Fibroblast of peridontal ligament (primary cell): ENCODE data around the gene LIM2.
"Not testable (repeated sequence)": the region's sequence is repeated elsewhere in the genome, so short reads cannot be mapped to it uniquely, and the experiment has no call there.

Source experiments
- DNase-seq: peaks from one replicate; pipeline ENCODE4 v3.0.0-alpha.2; 2010; ENCODE audit errors: extremely low read depth

The LIM2 gene

GRCh38 chr19:51387924-51388389, at the start of gene LIM2:
TSS of gene LIM2 (minus strand) at chr19:51387974. CDS start at chr19:51387443, 531 bp downstream.
- no peak for DNase-seq

DNA sequence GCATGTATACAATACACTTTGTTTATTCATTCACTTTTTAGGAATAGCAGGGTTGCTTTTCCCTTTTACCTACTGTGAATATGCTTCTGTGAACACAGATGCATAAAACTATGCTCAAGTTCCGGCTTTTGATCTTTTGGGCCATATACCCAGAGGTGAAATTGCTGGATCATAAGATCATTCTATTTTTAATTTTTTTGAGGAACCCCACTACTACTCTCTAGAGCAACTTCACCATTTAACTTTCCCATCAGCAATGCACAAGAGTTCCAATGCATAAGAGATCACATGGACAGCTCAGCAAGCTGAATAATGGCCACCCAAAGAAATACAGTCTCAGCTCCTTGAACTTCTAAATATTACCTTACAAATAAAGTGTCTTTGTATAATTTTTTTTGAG, 46.7 kb upstream of the LIM2 start:
- no peak for DNase-seq

- DNase-seq: no peak
Observed at GRCh38 chr19:51433043-51433442, 45.3 kb upstream of the LIM2 start.

GRCh38 chr19:51431124-51431523, 43.4 kb upstream of the LIM2 start:
- no peak for DNase-seq

DNA sequence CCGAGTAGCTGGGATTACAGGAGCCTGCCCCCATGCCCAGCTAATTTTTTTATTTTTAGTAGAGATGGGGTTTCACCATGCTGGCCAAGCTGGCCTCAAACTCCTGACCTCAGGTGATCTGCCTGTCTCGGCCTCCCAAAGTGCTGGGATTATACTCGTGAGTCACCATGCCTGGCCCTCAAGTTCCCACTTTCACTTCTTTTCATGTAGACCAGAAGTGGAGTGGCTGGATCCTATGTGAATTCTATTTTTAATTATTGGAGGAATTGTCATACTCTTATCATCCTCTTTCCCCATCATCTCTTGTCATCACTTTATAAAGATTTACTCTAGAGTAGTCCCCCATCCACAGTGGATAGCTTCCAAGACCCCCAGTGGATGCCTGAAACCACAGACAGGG, 42.4 kb upstream of the LIM2 start:
- DNase-seq: no peak

- no peak for DNase-seq
Observed at GRCh38 chr19:51427201-51427600, 39.4 kb upstream of the LIM2 start.

- DNase-seq: peak; percentile 30
Observed at GRCh38 chr19:51422053-51422448, 34.3 kb upstream of the LIM2 start.

- DNase-seq: no peak
Observed at GRCh38 chr19:51421229-51422052, 33.7 kb upstream of the LIM2 start.

DNA sequence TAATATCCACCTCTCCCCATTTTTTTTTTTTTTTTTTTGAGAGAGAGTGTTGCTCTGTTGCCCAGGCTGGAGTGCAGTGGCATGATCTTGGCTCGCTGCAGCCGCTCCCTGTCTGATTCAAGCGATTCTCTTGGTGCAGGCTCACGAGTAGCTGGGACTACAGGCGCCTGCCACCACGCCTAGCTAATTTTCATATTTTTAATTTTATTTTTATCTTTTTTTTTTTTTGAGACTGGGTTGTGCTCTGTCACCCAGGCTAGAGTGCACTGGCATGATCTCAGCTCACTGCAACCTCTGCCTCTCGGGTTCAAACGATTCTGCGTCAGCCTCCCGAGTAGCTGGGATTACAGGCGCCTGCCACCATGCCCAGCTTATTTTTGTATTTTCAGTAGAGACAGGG, 32.7 kb upstream of the LIM2 start:
- not testable (repeated sequence) for DNase-seq

DNA sequence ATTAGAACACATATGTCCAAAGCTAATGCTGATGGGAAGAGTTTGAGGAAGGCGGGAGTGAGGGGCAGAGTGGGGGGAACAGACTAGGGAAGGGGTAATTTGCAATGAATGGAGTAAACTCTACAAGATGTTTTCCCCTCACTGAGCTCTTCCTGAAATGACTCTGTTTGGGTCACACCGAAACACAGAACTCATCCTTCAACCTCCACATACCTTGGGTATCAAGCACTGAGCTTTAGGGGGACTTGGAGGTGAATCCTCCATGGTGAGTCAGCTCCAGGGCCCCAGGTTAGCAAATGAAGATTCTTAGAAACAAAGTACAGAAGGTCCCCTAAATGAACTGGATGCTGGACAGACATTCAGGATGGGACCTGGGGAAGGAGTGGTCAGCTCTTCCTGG, 30.9 kb upstream of the LIM2 start:
- no peak for DNase-seq

DNA sequence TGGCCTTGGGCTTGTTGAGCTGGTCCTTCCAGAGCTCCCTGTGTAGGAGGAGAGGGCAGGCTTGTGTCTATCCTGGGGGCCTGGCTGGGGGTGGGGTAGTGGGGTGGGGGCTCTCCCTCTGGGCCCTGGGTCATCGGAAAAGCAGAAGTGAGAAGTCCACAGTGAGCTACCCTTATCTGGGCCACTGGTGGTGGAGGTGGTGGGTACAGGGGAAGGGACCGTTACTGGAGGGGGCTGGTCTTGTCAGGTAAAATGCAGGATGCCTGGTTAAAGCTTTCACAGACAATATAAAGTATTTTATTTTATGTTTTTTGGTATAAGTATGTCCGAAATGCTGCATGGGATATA, 30.0 kb upstream of the LIM2 start:
- DNase-seq: no peak

DNA sequence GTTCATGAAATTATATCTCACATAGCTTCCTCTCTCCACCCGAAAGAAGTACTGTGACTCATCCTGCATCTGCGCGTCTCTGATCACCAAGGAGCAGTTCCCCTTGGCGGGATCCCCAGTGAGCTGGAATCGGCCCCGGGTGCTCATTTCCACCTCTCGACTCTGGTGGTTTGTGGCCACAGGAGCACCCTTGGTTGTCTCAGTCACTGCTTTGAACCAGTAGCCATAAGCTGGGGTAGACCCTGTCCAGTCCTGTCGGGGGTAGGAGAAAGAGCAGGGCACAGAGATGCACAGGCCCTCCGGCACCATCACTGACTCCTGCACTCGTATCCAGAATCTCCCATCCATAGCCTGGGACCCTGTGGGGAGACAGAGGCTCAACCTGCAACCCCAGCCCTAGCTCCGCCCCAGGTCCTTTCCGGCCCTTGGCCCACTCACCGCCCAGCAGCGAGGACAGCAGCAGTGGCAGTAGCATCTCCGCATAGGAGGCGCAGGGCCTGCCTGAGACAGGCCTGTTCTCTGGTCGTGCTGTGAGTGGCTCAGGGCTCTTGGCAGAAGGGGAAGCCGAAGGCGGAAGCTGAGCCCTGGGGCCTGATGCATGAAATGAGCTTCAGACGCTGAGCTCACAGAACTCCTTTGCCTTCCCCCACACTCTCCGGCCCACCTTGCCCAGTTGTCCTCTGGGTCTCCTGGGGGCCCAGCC, 29.5 kb upstream of the LIM2 start, which contains the start of gene SIGLEC10:
TSS of gene SIGLEC10 (minus strand) at position 536 of the 703 bp plus-strand sequence. CDS start at position 475, 61 bp downstream.
- DNase-seq: no peak

- DNase-seq: not testable (repeated sequence)
Observed at GRCh38 chr19:51416422-51416821, 28.6 kb upstream of the LIM2 start.

DNA sequence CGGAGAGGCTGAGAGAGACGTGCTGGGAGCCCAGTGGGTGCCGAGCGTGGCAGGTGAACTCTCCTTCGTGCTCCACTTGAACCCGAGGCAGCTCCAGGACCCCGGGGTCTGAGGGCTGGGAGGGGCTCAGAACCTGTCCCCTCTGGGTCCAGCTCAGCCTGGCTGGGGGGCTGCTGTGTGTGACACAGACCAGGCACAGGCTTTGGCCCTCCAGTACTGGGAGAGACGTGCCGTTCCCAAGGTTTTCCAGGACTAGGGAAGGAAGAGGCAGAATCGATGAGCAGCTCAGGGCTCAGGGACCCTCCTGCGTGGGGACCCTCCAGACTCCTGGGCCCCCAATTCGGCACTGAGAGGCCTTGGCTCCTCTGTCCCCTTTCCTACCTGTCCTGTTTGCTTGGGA, 27.4 kb upstream of the LIM2 start:
- DNase-seq: no peak

GRCh38 chr19:51410950-51411748, 23.4 kb upstream of the LIM2 start:
- no peak for DNase-seq

GRCh38 chr19:51407511-51408131, 19.8 kb upstream of the LIM2 start:
- DNase-seq: peak; percentile 17

DNA sequence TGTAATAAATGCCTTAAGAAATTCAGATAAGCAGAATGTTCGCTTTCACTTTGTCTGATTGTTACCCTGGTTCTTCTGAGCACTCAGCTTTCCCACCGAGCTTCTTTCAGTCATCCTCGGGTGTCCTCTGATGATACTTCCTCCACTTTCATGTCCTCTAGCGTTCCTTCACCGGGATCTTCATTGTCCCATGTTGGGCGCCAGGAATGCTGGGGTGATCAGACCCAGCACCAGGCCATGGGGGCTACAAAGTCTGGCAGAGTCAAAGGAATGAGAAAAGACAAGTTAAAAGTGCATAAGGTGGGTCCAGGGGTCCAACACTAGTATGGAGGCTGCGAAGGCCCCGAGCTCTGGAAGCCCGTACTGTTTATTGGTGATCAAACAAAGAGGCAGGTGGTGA, 14.3 kb upstream of the LIM2 start:
- no peak for DNase-seq

- DNase-seq: peak; percentile 35
Observed at GRCh38 chr19:51399936-51400335, 12.2 kb upstream of the LIM2 start.

DNA sequence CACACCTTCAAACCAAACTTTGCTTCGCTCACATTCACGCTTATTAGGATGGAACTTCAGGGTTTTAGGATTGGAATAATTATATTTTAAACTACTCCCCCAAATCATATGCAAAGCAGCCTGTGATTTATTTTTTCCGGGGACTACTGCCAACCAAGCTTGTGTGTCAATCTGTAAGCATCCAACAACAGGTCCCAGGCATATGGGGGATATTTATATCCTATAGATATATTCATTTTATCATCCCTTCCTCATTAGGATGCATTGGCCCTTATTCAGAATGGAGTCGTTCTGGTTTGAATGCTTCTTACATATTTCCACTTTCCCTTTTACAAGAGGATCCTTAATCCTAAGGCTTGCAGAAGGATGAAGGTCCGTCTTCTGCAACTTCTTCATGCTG, 11.5 kb upstream of the LIM2 start:
- DNase-seq: no peak

- DNase-seq: peak; percentile 47
Observed at GRCh38 chr19:51398096-51398704, 10.4 kb upstream of the LIM2 start.

DNA sequence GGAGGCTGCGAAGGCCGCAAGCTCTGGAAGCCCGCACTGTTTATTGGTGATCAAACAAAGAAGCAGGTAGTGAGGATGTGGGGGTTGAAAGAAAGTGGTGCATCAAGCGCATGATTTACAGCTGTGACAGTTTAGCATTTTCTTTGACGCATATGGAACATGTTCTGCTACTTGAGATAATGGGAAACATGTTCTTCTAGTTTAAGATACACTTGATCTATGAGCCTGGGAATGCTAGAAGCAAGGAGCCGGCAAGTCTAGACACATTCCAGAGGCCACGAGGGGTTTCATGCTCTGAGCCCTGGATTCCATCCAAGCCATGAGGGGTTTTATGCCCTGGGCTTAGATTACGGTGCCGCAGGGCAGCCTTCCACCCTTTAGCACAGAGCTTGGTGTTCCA, 9.7 kb upstream of the LIM2 start:
- peak; percentile 66 for DNase-seq
